GM18498 (cell line): Measurements from ENCODE around the gene SP1.
A peak's percentile ranks its signal among the peaks of the same experiment; 100 is the strongest.
"Not testable (repeated sequence)": the region's sequence is repeated elsewhere in the genome, so short reads cannot be mapped to it uniquely, and the experiment has no call there.

Experiments used
- ATAC-seq: cut with Tn5 transposase; IDR thresholded peaks from one replicate; pipeline ENCODE4 v1.9.1; 2021; ENCODE audit warnings: mild to moderate bottlenecking, moderate library complexity; ENCODE audit not compliant: unreplicated experiment

SP1 gene

DNA sequence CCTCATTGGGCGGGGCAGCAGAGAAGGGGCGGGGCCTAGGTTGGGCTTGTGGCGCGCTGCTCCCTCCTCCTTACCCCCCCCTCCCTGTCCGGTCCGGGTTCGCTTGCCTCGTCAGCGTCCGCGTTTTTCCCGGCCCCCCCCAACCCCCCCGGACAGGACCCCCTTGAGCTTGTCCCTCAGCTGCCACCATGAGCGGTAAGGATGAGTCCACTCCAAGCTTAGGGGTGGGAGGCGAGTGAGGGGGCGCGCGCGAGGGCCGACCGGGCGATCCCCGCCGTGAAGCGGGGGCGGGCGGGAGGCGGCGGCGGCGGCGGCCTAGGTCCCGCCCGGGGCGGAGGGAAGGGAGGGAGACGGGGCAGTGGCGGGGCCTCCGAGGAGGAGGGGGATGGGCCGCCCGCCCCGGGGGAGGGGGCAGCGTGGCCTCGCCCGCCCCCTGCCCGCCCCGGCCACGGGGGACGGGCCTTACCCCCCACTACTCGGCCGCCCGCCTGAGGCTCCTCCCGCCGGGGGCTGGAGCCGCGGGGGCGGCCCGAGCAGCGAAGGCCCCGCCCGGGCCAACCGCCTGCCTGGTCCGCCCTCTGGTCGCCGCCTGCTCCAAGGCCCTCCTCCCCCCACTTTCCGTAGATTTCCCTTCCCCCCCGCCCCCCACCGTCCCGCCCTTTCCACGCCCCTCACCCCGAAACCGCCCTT, at the start of gene SP1:
TSS of gene SP1 (plus strand) at position 73 of the 690 bp plus-strand sequence. CDS start at position 189, 116 bp downstream.
- ATAC-seq = peak; percentile 53

DNA sequence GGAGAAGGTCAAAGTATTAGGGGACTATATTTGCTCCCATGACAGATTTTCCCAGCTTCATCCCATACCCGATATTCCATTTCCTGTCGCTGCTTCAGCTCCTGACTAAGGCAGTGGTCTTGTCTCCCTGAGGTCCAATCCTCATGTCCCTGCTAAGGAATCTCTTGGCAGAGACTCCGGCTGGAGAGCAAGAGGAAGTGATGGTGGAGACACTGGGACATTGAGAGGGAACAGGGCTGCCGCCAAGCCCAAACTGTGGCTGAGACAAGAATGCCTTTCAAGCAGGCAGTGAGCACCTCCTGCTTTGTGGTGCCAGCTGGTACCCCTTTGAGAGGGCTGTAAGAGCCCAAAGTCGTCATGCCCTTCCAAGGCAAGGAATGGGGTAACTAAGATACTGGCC, 49.3 kb upstream of the SP1 start:
- ATAC-seq = no peak

- not testable (repeated sequence) for ATAC-seq
Observed at GRCh38 chr12:53332339-53332738, 47.6 kb upstream of the SP1 start.

DNA sequence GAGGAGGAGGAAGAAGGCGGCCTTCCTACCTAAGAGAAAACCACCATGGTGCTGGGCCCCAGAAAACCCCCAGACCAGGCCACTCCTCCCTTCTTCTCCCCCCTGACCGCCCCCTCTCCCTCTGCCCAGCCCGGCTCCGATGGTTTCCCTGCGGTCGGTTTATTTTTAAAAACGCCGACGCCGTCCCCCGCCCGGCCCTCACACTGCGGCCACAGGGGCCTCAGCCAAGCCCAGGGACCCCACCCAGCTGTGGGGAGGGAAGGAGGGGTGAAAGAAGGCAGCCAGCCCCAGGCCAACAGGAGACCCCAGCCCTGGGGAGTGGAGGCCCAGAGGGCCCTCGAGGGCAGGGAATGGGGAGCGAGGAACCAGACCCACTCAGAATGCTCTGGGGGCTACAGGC, 47.2 kb upstream of the SP1 start:
- ATAC-seq = no peak

DNA sequence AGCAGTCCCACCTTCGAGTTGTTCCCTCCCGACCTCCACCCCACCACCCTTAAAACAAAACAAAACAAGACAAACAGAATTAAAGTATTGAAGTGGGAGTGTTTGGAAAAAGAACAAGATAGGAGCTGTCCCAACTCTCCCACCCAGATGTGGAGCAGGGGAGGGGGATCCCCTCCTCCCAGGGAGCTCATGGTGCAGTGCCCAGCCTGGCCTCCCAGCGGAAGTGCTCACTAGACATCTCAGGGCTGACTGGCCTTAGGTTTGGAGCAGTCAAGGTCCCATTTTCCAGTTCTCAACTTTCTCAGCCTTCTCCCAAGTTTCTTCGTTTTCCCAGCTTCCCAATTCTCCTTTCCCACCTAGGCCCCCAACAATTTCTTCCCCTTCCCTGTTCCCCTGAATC, 46.7 kb upstream of the SP1 start:
- no peak for ATAC-seq

- ATAC-seq = no peak
Observed at GRCh38 chr12:53333845-53334244, 46.1 kb upstream of the SP1 start.

DNA sequence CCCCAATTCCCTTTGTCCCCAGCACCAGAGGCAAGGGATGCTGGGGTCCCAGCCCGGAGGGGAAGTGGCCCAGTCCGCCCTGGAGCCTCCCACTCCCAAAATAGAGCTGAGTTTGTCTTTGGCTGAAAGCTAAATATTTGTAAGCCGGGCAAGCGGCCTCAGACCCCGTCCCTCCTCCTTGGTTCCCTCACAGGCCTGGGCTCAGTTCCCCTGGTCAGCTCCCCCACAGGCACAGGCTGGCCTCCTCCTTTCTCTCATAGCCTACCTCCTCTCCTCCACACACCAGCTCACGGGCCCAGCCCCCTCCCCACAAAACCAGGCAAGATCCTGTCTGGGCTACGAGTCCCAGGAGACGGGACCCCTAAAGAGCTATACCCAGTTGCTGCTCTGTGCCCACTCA, 45.2 kb upstream of the SP1 start:
- no peak for ATAC-seq

- ATAC-seq = no peak
Observed at GRCh38 chr12:53336181-53336681, 43.7 kb upstream of the SP1 start, which contains the start of gene SP7. Gene SP7, minus strand, starts transcription at chr12:53336354. Its CDS starts 708 bp downstream, at chr12:53335646.

DNA sequence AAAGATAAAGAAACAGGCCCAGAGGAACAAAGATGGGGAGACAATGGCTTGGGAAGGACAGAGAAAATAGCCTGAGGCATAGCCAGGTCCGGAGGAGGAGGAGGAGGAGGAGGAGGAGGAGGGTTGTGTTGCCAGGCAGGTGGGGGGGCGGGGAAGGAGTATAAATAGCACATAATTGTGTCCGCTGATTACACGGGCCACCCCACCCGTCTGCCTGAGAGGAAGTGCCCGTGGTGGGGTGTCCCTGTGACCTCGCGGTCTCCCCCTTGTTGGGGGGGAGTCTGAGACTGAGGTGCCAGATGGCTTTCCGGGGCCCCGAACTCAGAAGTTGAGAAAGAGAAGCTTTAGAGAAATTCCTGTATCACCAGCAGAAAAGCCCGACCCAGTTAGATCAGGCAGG, 42.0 kb upstream of the SP1 start:
- ATAC-seq = no peak

- no peak for ATAC-seq
Observed at GRCh38 chr12:53338916-53339315, 41.1 kb upstream of the SP1 start.

GRCh38 chr12:53340398-53340797, 39.6 kb upstream of the SP1 start:
- no peak for ATAC-seq

DNA sequence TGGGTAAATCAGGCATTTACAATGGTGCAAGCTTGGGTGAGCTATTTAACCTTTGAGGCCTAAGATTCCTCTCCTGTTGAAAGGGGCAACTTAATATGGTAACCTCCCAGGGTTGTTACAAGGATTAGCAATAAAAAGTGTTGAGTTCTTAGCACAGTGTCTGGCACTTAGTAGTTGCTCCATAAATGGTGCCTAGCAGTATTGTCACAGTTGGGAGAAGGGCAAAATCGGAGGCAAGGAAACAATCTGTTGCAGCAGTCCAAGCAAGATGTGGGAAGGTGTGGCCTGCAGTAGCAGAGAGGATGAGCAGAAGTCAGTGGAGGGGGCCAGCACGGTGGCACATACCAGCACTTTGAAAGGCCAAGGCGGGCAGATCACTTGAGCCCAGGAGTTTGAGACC, 36.5 kb upstream of the SP1 start:
- no peak for ATAC-seq

DNA sequence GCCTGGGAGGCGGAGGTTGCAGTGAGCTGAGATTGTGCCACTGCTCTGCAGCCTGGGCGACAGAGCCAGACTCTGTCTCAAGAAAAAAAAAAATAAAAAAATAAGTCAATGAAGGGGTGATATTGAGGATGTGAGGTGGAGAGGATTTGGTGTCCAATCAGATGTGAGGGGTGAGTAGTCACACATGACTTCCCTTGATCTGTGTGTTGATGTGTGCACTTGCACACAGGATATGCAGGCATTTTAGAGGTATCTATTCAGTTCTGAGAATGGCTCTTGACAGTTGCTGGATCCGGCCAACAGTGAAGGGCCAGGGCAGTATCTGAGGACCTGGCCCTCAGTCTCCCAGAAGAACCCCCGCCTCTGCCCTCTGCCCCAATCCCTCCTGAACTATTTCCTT, 36.0 kb upstream of the SP1 start:
- no peak for ATAC-seq

GRCh38 chr12:53344487-53344823, 35.5 kb upstream of the SP1 start:
- no peak for ATAC-seq

GRCh38 chr12:53344824-53345485, 35.0 kb upstream of the SP1 start:
- peak; percentile 65 for ATAC-seq

GRCh38 chr12:53345486-53346188, 34.3 kb upstream of the SP1 start:
- no peak for ATAC-seq

DNA sequence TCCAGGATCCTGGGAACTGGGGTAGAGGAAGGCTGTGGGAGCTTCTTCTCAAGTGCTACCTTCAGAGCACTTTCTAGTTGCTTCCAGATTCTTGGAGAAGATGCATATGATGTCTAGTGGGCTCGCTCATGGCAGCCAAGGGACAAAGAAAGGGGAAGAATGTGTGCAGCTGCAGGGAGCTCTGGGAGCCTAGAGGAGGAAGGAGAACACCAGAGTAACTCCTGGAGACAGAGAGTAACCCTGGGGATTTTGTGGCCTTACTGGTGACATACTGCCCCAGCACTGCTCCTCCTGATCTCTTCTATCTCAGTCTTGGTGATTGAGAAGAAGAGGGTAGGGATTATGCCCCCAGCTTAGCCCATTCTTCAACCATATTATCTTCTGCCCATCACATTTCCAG, 33.5 kb upstream of the SP1 start:
- ATAC-seq = no peak

DNA sequence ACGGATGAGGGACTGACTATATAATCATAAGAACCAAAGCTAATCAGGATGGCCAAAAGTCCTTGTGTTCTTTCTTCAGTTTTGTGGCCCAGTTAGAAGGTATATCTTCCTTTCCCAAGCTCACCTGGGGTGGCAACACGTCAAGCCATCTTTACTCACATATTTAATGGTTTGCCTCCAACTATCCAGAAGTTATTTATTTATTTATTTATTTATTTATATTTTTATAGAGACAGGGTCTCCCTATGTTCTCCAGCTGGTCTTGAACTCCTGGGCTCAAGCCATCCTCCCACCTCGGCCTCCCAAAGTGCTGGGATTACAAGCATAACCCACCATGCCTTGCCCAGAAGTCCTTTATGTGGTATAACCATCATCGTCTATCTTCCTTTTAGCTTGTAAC, 32.1 kb upstream of the SP1 start:
- no peak for ATAC-seq

DNA sequence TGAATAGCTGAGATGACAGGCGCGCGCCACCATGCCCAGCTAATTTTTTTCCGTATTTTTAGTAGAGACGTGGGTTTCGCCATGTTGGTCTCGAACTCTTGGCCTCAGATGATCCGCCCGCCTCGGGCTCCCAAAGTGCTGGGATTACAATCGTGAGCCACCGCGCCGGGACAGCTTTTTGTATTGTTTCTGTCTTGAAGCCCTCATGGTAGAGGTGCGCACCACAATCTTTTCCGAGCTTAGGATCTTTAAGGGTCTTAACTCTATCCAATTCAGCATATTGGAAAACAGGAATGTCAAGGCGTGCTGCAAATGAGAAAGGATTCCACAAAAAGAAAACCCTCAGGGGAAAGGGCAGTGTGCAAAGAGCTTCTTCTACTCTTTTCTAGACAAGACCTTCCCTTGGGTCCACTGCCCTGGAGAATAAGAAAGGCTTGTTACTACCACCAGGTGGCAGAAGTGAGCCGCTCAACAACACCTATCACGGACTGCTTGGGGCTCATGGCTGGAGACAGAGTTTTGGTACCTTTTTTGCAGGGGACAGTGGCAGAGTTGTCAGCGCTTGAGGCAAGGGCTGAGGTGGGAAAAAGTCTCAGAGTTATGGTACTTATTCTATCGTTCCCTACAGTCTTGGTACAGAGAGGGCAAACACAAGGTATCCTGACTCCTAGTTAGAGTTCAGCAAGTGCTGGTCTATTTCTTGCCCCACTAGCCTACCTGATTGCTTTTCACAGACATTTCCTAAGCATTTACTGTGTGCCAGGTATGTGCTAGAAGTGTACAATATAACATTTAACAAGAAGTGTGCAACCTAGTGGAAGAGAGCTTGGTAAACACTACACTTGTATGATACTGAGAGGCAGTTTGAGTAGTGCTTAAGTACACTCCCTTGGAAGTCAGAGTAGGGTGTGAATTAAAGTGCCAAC, 27.4 kb upstream of the SP1 start:
- ATAC-seq = peak; percentile 78

DNA sequence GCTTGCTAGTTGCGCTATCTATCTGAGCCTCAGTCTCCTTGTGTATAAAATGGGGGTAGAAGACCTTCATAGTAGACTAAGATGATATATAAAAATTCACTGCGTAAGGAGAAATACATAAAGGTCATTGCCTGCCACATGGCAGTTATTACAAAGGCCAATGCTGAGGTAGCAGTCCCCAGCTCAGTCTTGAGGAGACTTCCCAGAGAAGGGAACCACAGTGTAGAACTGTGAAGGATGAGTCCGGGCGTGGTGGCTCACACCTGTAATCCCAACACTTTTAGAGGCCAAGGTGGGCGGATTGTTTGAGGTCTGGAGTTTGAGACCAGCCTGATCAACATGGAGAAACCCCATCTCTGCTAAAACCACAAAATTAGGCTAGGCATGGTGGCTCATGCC, 26.7 kb upstream of the SP1 start:
- ATAC-seq = no peak

DNA sequence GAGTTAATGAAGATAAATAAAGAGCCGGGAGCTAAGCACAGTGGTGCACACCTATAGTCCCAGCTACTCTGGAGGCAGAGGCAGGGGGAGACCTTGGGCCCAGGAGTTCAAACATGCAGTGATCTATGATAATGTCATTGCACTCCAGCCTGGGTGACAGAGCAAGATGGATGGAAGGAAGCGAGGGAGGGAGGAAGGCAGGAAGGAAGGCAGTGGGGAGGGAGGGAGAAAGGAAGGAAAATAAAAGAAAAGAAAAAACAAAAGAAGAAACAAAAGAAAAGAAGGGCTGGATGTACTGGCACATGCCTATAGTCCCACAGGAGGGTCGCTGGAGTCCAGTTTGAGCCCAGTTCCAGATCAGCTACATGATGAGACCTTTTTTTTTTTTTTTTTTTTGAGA, 24.9 kb upstream of the SP1 start:
- no peak for ATAC-seq
